8988T (cell line): Measurements from ENCODE around the gene DAZL.

Experiments used
- DNase-seq: peaks from one replicate; pipeline ENCODE4 v3.0.0; 2011

DAZL gene

GRCh38 chr3:16538507-16538906, 66.7 kb downstream of the DAZL start:
- no peak for DNase-seq

- no peak for DNase-seq
These were observed 68.2 kb downstream of the DAZL start for GRCh38 chr3:16536996-16537395.
